ENCODE results near the gene COL25A1. TPM values are rescaled to one million over a fixed set of nuclear protein-coding genes. Genes with fewer than 3 reads are reported as not detected.

The COL25A1 gene
- total and polyA plus RNA-seq, 2 donors (not counting 3 experiments of a cell fraction or from before 2014, with no cell fraction given) = 0.21 to 3.5 TPM

DNA sequence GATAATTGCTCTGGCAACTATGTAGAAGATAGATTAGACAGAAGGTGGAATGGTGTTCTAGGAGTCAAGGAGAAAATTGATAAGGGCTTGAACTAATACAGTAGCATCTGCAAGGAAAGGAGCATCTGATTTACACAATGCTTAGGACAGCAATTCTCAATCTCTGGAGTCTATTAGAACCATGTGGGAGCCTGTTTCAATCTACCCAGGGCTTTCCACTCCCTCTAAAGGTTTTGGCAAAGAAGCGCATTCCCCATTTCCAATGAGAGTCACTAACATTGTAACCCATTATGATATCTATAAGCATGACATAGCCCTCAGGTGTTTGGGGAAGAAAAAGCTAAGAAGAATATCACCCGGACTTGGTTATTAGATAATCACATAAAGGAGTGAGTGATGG lies 168.2 kb downstream of the COL25A1 start:
- H4K20me1 ChIP-seq (replicated peaks; ENCODE audit: control insufficient read depth, extremely low read depth, insufficient read depth, low read length) = no peaks in the 10 kb centered on the region
- CTCF ChIA-PET = no interaction called here

More for the DNA sequence above, 168.2 kb downstream of the COL25A1 start:
- BruUV-seq (replicated peaks) = no TSS peak
- intact Hi-C loops (cut with micrococcal nuclease) = no loop called here
- Histone ChIP-seq H2AFZ (ENCODE audit: low read depth, low read length) (no peak overlapping the region), H3K9ac (replicated peaks; ENCODE audit: extremely low read depth, insufficient read depth, low read length) (no peak overlapping the region), H3K4me2 (ENCODE audit: insufficient read depth, low read length) (no peak overlapping the region), H3K4me1 (ENCODE audit: control insufficient read depth, extremely low read depth, insufficient read depth, low read length) (no peaks in the 10 kb centered on the region), H3K9me3 (replicated peaks; ENCODE audit: control insufficient read depth, insufficient read depth, low read length) (no peaks in the 10 kb centered on the region), H3K4me3 (replicated peaks in 1 of 3; ENCODE audit: insufficient read depth in 1 of 3, low read depth in 1 of 3, low read length in 3 of 3) (no peak overlapping the region), H3K36me3 (ENCODE audit: control insufficient read depth in 2 of 2, extremely low read depth in 1 of 2, insufficient read depth in 2 of 2, low read length in 2 of 2) (no peaks in the 10 kb centered on the region), H3K27me3 (ENCODE audit: control insufficient read depth in 2 of 2, insufficient read depth in 2 of 2, low read length in 2 of 2) (no peaks in the 10 kb centered on the region), H3K27ac (ENCODE audit: insufficient read depth, low read depth, low read length) (no peak overlapping the region), H3K79me2 (ENCODE audit: control insufficient read depth, insufficient read depth, low read length) (no peaks in the 10 kb centered on the region), H3K9me1 (replicated peaks; ENCODE audit: control insufficient read depth, extremely low read depth, insufficient read depth, low read length) (no peaks in the 10 kb centered on the region)
- POLR2A ChIA-PET = no interaction called here
- DNase-seq (ENCODE audit: low read depth, low spot score) = no peak
- dilution Hi-C loops (cut with MboI; ENCODE audit: extremely low pct_ligation_motif_present, low sequenced_read_pairs) = no loop called here
- TF ChIP-seq FOS (IDR thresholded peaks at IDR 0.05; ENCODE audit: borderline replicate concordance, insufficient read depth, low read length) (no peak), POLR2AphosphoS5 (IDR thresholded peaks at IDR 0.05; ENCODE audit: insufficient read depth, low read depth, low read length) (no peak), JUN (IDR thresholded peaks at IDR 0.05; ENCODE audit: borderline replicate concordance, insufficient read depth, insufficient read length, low read depth) (no peak), MYC (IDR thresholded peaks at IDR 0.05; ENCODE audit: low read depth, low read length) (no peak), MAX (IDR thresholded peaks at IDR 0.05; ENCODE audit: insufficient read depth, insufficient read length) (no peak), EZH2 (IDR thresholded peaks at IDR 0.05; ENCODE audit: borderline replicate concordance, low read depth, low read length, severe bottlenecking) (no peak), POLR2A (IDR thresholded peaks at IDR 0.05; ENCODE audit: low read depth, low read length) (no peak), GATA2 (IDR thresholded peaks at IDR 0.05; ENCODE audit: insufficient read depth, insufficient read length, low read depth, low read length) (no peak)
- TF ChIP-seq, protein P1, sequence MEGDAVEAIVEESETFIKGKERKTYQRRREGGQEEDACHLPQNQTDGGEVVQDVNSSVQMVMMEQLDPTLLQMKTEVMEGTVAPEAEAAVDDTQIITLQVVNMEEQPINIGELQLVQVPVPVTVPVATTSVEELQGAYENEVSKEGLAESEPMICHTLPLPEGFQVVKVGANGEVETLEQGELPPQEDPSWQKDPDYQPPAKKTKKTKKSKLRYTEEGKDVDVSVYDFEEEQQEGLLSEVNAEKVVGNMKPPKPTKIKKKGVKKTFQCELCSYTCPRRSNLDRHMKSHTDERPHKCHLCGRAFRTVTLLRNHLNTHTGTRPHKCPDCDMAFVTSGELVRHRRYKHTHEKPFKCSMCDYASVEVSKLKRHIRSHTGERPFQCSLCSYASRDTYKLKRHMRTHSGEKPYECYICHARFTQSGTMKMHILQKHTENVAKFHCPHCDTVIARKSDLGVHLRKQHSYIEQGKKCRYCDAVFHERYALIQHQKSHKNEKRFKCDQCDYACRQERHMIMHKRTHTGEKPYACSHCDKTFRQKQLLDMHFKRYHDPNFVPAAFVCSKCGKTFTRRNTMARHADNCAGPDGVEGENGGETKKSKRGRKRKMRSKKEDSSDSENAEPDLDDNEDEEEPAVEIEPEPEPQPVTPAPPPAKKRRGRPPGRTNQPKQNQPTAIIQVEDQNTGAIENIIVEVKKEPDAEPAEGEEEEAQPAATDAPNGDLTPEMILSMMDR (IDR thresholded peaks at IDR 0.05; ENCODE audit: extremely low read depth in 1 of 2, insufficient read depth in 1 of 2, low read depth in 1 of 2, low read length in 2 of 2) = no peak
- FAIRE-seq = no peak
